ENCODE measurements around the gene PCMT1. TPM values are rescaled to one million over a fixed set of nuclear protein-coding genes. Genes with fewer than 3 reads are reported as not detected.

PCMT1 gene
- polyA plus RNA-seq, 3 donors = 84.8 to 315 (median 262) TPM

- intact Hi-C loops (cut with micrococcal nuclease) = no loop called here
- H3K9me3 ChIP-seq (replicated peaks in 1 of 2; ENCODE audit: control insufficient read depth in 1 of 2, insufficient read depth in 1 of 2, low read length in 2 of 2) = no peaks in the 10 kb centered on the region
- peak overlapping the region in 4 of 7 donors; percentile 3 to 81 (median 43) for H3K27ac Mint-ChIP-seq
Observed at GRCh38 chr6:149806127-149806526, 56.6 kb downstream of the PCMT1 start.

GRCh38 chr6:149809798-149810197 lies 60.3 kb downstream of the PCMT1 start:
- no peaks in the 10 kb centered on the region for H3K79me2 ChIP-seq (ENCODE audit: insufficient read depth, low read length)
- peaks cover 40 to 74% of the 10 kb centered on the region in 2 donors for H3K36me3 ChIP-seq (replicated peaks in 1 of 2; ENCODE audit: control insufficient read depth in 1 of 2, insufficient read depth in 2 of 2, low read length in 2 of 2)
- H3K27ac Mint-ChIP-seq = peak overlapping the region in 1 of 7 donors; percentile 27

More at GRCh38 chr6:149806127-149806526, 56.6 kb downstream of the PCMT1 start:
- H3K4me1 Mint-ChIP-seq = no peaks in the 10 kb centered on the region
- peaks cover 10% of the 10 kb centered on the region for H3K79me2 ChIP-seq (ENCODE audit: insufficient read depth, low read length)
- TF ChIP-seq CTCF (IDR thresholded peaks at IDR 0.05) = no peak
- H3K27me3 ChIP-seq (ENCODE audit: control insufficient read depth in 2 of 2, insufficient read depth in 2 of 2, low read length in 2 of 2) = no peaks in the 10 kb centered on the region
- H3K4me3 Mint-ChIP-seq = no peak overlapping the region
- peaks cover 29% of the 10 kb centered on the region for H4K20me1 ChIP-seq (ENCODE audit: insufficient read depth, low read length)
- H3K4me3 ChIP-seq (replicated peaks in 1 of 3; ENCODE audit: low read depth in 2 of 3, low read length in 3 of 3) = no peak overlapping the region
- peaks cover 53 to 75% of the 10 kb centered on the region in 2 donors for H3K36me3 Mint-ChIP-seq
- peaks cover 0 to 1% (median 0%) of the 10 kb centered on the region in 3 donors for H3K27me3 Mint-ChIP-seq (ENCODE audit: low read depth in 3 of 3)
- DNase-seq = no peak
- no peak overlapping the region for H2AFZ ChIP-seq (ENCODE audit: insufficient read depth, low read depth, low read length, poor library complexity, severe bottlenecking)
- H3K36me3 ChIP-seq (replicated peaks in 1 of 2; ENCODE audit: control insufficient read depth in 1 of 2, insufficient read depth in 2 of 2, low read length in 2 of 2) = peaks cover 51 to 76% of the 10 kb centered on the region in 2 donors
- peak overlapping the region in 1 of 2 donors; percentile 48 for H3K27ac ChIP-seq (ENCODE audit: low read depth in 1 of 2, low read length in 2 of 2)
- H3K4me2 ChIP-seq (replicated peaks; ENCODE audit: extremely low read depth, low read length, poor library complexity, severe bottlenecking) = no peak overlapping the region
- no peak overlapping the region for H3K9ac ChIP-seq (ENCODE audit: insufficient read depth, low read length, poor library complexity, severe bottlenecking)
- H3K9me3 Mint-ChIP-seq = no peaks in the 10 kb centered on the region
- 73% methylated on average over 4 of the region's 4 CpGs for WGBS (ENCODE audit: insufficient coverage)
- H3K4me1 ChIP-seq (ENCODE audit: control insufficient read depth in 1 of 2, insufficient read depth in 2 of 2, low read length in 2 of 2) = no peaks in the 10 kb centered on the region

More at GRCh38 chr6:149809798-149810197, 60.3 kb downstream of the PCMT1 start:
- Histone ChIP-seq H3K4me2 (replicated peaks; ENCODE audit: extremely low read depth, low read length, poor library complexity, severe bottlenecking) (no peak overlapping the region), H3K27me3 (ENCODE audit: control insufficient read depth in 2 of 2, insufficient read depth in 2 of 2, low read length in 2 of 2) (no peaks in the 10 kb centered on the region), H2AFZ (ENCODE audit: insufficient read depth, low read depth, low read length, poor library complexity, severe bottlenecking) (no peak overlapping the region), H3K9me3 (replicated peaks in 1 of 2; ENCODE audit: control insufficient read depth in 1 of 2, insufficient read depth in 1 of 2, low read length in 2 of 2) (no peaks in the 10 kb centered on the region), H3K9ac (ENCODE audit: insufficient read depth, low read length, poor library complexity, severe bottlenecking) (no peak overlapping the region), H3K27ac (ENCODE audit: low read depth in 1 of 2, low read length in 2 of 2) (no peak overlapping the region), H3K4me1 (ENCODE audit: control insufficient read depth in 1 of 2, insufficient read depth in 2 of 2, low read length in 2 of 2) (no peaks in the 10 kb centered on the region), H3K4me3 (replicated peaks in 1 of 3; ENCODE audit: low read depth in 2 of 3, low read length in 3 of 3) (no peak overlapping the region), H4K20me1 (ENCODE audit: insufficient read depth, low read length) (peaks cover 8% of the 10 kb centered on the region)
- peaks cover 0 to 1% (median 0%) of the 10 kb centered on the region in 3 donors for H3K27me3 Mint-ChIP-seq (ENCODE audit: low read depth in 3 of 3)
- no peak for DNase-seq
- intact Hi-C loops (cut with micrococcal nuclease) = no loop called here
- TF ChIP-seq CTCF (IDR thresholded peaks at IDR 0.05) = no peak
- no peak overlapping the region for H3K4me3 Mint-ChIP-seq
- peaks cover 49 to 74% of the 10 kb centered on the region in 2 donors for H3K36me3 Mint-ChIP-seq
- H3K4me1 Mint-ChIP-seq = no peaks in the 10 kb centered on the region
- no CpG with 5 or more reads among the region's 2 CpGs for WGBS (ENCODE audit: insufficient coverage)
- peaks cover 0 to 3% (median 0%) of the 10 kb centered on the region in 7 donors for H3K9me3 Mint-ChIP-seq
